H9 (cell line): ENCODE measurements around the gene CD7. TPM values are rescaled to one million over a fixed set of nuclear protein-coding genes. Genes with fewer than 3 reads are reported as not detected.

ENCODE experiments used
- DNase-seq: peaks from one replicate; pipeline ENCODE4 v3.0.0-alpha.2; 2017
- H2AFZ ChIP-seq: one replicate; pipeline ENCODE4 v1.6.1; 2013; ENCODE audit warnings: mild to moderate bottlenecking, low read length, control low read depth, moderate library complexity
- H2AK5ac ChIP-seq: 2 replicates; pipeline ENCODE4 v1.6.1; 2013; ENCODE audit warnings: low read length, control low read depth, mixed read lengths; ENCODE audit not compliant: insufficient read length
- H2BK120ac ChIP-seq: one replicate; pipeline ENCODE4 v1.6.1; 2013; ENCODE audit warnings: low read depth, mild to moderate bottlenecking, low read length, control low read depth, inconsistent platforms; ENCODE audit not compliant: poor library complexity, severe bottlenecking
- H2BK12ac ChIP-seq: 2 replicates; pipeline ENCODE4 v1.6.1; 2013; ENCODE audit warnings: low read length, control low read depth, mixed read lengths, low read depth; ENCODE audit not compliant: insufficient read length
- H2BK15ac ChIP-seq: 2 replicates; pipeline ENCODE4 v1.6.1; 2013; ENCODE audit warnings: low read depth, low read length, control low read depth
- H2BK20ac ChIP-seq: one replicate; pipeline ENCODE4 v1.6.1; 2013; ENCODE audit warnings: low read depth, mild to moderate bottlenecking, low read length, control low read depth, inconsistent platforms; ENCODE audit not compliant: poor library complexity, severe bottlenecking
- H2BK5ac ChIP-seq: 2 replicates; pipeline ENCODE4 v1.6.1; 2013; ENCODE audit warnings: low read length, control low read depth, mixed read lengths; ENCODE audit not compliant: insufficient read length
- H3K14ac ChIP-seq: 2 replicates; pipeline ENCODE4 v1.6.1; 2013; ENCODE audit warnings: low read length, control low read depth; ENCODE audit not compliant: insufficient read depth
- H3K18ac ChIP-seq: 2 replicates; pipeline ENCODE4 v1.6.1; 2013; ENCODE audit warnings: low read depth, mild to moderate bottlenecking, mixed read lengths, low read length, control low read depth; ENCODE audit not compliant: insufficient read length
- H3K23ac ChIP-seq: 2 replicates; pipeline ENCODE4 v1.6.1; 2013; ENCODE audit warnings: low read length, control low read depth, mixed read lengths, low read depth; ENCODE audit not compliant: insufficient read length
- H3K23me2 ChIP-seq: 2 replicates; pipeline ENCODE4 v1.6.1; 2013; ENCODE audit warnings: low read depth, mild to moderate bottlenecking, mixed read lengths, low read length, control low read depth; ENCODE audit not compliant: insufficient read length, poor library complexity, severe bottlenecking
- H3K27ac ChIP-seq: 2 replicates; pipeline ENCODE4 v1.5.1; 2013; ENCODE audit warnings: low read length, control low read depth, mixed read lengths, low read depth; ENCODE audit not compliant: insufficient read length
- H3K27me3 ChIP-seq: 2 replicates; pipeline ENCODE4 v1.6.1; 2013; ENCODE audit warnings: low read length, control low read depth, inconsistent platforms; ENCODE audit not compliant: insufficient read depth
- H3K4ac ChIP-seq: 2 replicates; pipeline ENCODE4 v1.6.1; 2013; ENCODE audit warnings: low read depth, mild to moderate bottlenecking, control low read depth, inconsistent platforms, low read length, moderate library complexity
- H3K4me1 ChIP-seq: 2 replicates; pipeline ENCODE4 v1.6.1; 2013; ENCODE audit warnings: low read length, control low read depth, inconsistent platforms; ENCODE audit not compliant: insufficient read depth
- H3K4me2 ChIP-seq: 2 replicates; pipeline ENCODE4 v1.6.1; 2013; ENCODE audit warnings: low read length, control low read depth, mixed read lengths; ENCODE audit not compliant: insufficient read length, insufficient read depth
- H3K56ac ChIP-seq: 2 replicates; pipeline ENCODE4 v1.6.1; 2013; ENCODE audit warnings: low read depth, mild to moderate bottlenecking, mixed read lengths, low read length, control low read depth; ENCODE audit not compliant: insufficient read length
- H3K79me1 ChIP-seq: 2 replicates; pipeline ENCODE4 v1.6.1; 2013; ENCODE audit warnings: low read depth, mild to moderate bottlenecking, moderate library complexity, low read length, control low read depth, inconsistent platforms; ENCODE audit not compliant: insufficient read depth, poor library complexity, severe bottlenecking
- H3K79me2 ChIP-seq: 2 replicates; pipeline ENCODE4 v1.6.1; 2013; ENCODE audit warnings: low read length, control low read depth, inconsistent platforms; ENCODE audit not compliant: insufficient read depth
- H3K9ac ChIP-seq: 2 replicates; pipeline ENCODE4 v1.6.1; 2013; ENCODE audit warnings: low read length, control low read depth, mixed read lengths; ENCODE audit not compliant: insufficient read length; ENCODE audit errors: extremely low read depth
- H3K9me3 ChIP-seq: one replicate; pipeline ENCODE4 v1.6.1; 2013; ENCODE audit warnings: low read depth, low read length, inconsistent platforms; ENCODE audit not compliant: control insufficient read depth
- H3T11ph ChIP-seq: one replicate; pipeline ENCODE4 v1.6.1; 2013; ENCODE audit warnings: mild to moderate bottlenecking, low read length, control low read depth, inconsistent platforms
- H4K20me1 ChIP-seq: one replicate; pipeline ENCODE4 v1.6.1; 2013; ENCODE audit not compliant: control insufficient read depth, insufficient read length, insufficient read depth
- H4K5ac ChIP-seq: 2 replicates; pipeline ENCODE4 v1.6.1; 2013; ENCODE audit warnings: low read depth, mild to moderate bottlenecking, mixed read lengths, low read length, control low read depth; ENCODE audit not compliant: insufficient read length
- H4K8ac ChIP-seq: replicated peaks from 2 replicates; pipeline ENCODE4 v1.6.1; 2013; ENCODE audit warnings: low read length, control low read depth, mixed read lengths, low read depth; ENCODE audit not compliant: insufficient read length
- H4K91ac ChIP-seq: 2 replicates; pipeline ENCODE4 v1.6.1; 2013; ENCODE audit warnings: low read depth, mild to moderate bottlenecking, moderate library complexity, mixed read lengths, low read length, control low read depth; ENCODE audit not compliant: insufficient read length
- H3K27ac Mint-ChIP-seq, 3 experiments: 2 replicates in 2 of 3; 3 replicates in 1 of 3; pipeline ENCODE4 v1.8.0; 2020 to 2021; ENCODE audit warnings: mixed read lengths in 3 of 3, mild to moderate bottlenecking in 1 of 3, moderate library complexity in 1 of 3
- H3K27me3 Mint-ChIP-seq: 2 replicates; pipeline ENCODE4 v1.8.0; 2021; ENCODE audit warnings: low read depth, mild to moderate bottlenecking, moderate library complexity, mixed read lengths
- H3K36me3 Mint-ChIP-seq, 3 experiments: 2 replicates in 2 of 3; 3 replicates in 1 of 3; pipeline ENCODE4 v1.8.0; 2020 to 2021; ENCODE audit warnings: low read depth in 3 of 3, mixed read lengths in 3 of 3; ENCODE audit not compliant: insufficient read depth in 1 of 3
- H3K4me1 Mint-ChIP-seq, 2 experiments: 2 replicates each; pipeline ENCODE4 v1.8.0; 2020; ENCODE audit warnings: mixed read lengths in 2 of 2
- H3K4me3 Mint-ChIP-seq, 2 experiments: 2 replicates in 1 of 2; 3 replicates in 1 of 2; pipeline ENCODE4 v1.8.0; 2020 to 2021; ENCODE audit warnings: mild to moderate bottlenecking in 2 of 2, mixed read lengths in 2 of 2, moderate library complexity in 1 of 2
- H3K9me3 Mint-ChIP-seq, 2 experiments: 2 replicates in 1 of 2; 3 replicates in 1 of 2; pipeline ENCODE4 v1.8.0; 2020; ENCODE audit warnings: mild to moderate bottlenecking in 2 of 2, mixed read lengths in 2 of 2, moderate library complexity in 1 of 2
- CTCF ChIP-seq: fragments of 200-600 bp; sonication (generic); conservative IDR thresholded peaks from 3 replicates; pipeline ENCODE4 v1.8.0; 2021; ENCODE audit warnings: antibody characterized with exemption, mild to moderate bottlenecking
- WGBS: extraction: QIAGEN DNeasy Blood & Tissue Kit; methylation state at CpG from one replicate; pipeline ENCODE4 v1.1.7; 2013; ENCODE audit warnings: missing lambda C conversion rate, low lambda C conversion rate, mixed read lengths; ENCODE audit not compliant: insufficient read length; ENCODE audit errors: extremely low coverage; 5-methylcytosine and 5-hydroxymethylcytosine counted together
- total RNA-seq: library from RNA; stranded (reverse); gene quantifications from 2 replicates; pipeline ENCODE4 v1.2.1, GENCODE V29; 2021

The CD7 gene
- total RNA-seq, 1 experiment from 2014 or later = 0.35 TPM

DNA sequence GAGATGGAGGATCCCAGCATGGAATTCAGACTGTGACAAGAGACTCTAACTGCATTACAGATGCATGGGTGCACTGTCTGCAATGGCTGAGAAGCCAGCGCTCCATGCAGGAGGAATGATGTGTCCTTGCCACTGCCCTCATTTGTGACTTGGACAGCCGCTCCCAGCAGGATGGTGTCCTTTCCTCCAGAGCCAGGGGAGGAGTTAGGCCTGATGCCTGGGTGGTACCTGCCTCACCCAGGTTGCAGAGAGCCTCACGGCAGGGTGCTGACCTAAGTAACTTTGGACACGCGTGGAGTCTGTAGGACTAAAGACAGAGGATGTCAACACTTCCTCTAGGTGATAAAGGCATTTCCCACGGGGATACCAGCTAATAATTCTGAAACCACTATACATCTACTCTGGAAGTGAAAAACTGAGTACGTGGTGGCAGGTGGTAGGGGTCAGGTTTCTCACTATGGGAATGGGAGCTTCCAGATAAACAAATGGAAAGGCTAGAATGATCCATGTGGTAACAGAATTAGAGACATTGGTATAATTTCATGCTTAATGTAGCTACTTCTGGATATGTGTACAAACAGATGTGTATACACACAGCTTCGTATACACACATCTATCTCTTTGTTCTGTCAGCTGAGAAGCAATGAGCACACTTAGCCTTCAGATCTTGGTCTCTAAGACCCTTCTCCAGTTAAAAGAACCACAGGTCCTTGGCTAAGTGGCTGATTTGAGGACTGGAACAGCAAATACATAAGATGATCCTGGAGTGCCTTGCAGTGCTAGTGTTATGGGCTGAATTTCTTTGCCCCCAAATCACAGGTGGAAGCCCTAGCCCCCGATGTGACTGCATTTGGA lies 30.2 kb downstream of the CD7 start:
- Histone ChIP-seq H3K23me2 (peaks cover 3% of the 10 kb centered on the region), H2BK20ac (no peak overlapping the region), H3K27ac (no peak overlapping the region), H3K9me3 (no peaks in the 10 kb centered on the region), H3K4me2 (no peak overlapping the region), H4K5ac (no peak overlapping the region), H2BK12ac (no peak overlapping the region), H3K4me1 (no peaks in the 10 kb centered on the region), H3K79me2 (no peaks in the 10 kb centered on the region), H3K79me1 (no peaks in the 10 kb centered on the region), H2BK15ac (no peak overlapping the region), H3K56ac (no peak overlapping the region), H2AK5ac (no peak overlapping the region), H3K23ac (no peak overlapping the region), H3K9ac (no peak overlapping the region), H4K20me1 (no peaks in the 10 kb centered on the region), H2BK5ac (no peak overlapping the region), H3K14ac (no peak overlapping the region), H3K27me3 (no peaks in the 10 kb centered on the region), H2AFZ (no peak overlapping the region), H3K18ac (no peak overlapping the region), H2BK120ac (no peak overlapping the region), H4K8ac (no peak overlapping the region), H3K4ac (no peak overlapping the region), H4K91ac (no peak overlapping the region), H3T11ph (no peak overlapping the region)
- H3K27me3 Mint-ChIP-seq = peaks cover 13% of the 10 kb centered on the region
- H3K36me3 Mint-ChIP-seq = no peaks in the 10 kb centered on the region
- TF ChIP-seq CTCF = no peak
- DNase-seq = no peak
- no peak overlapping the region for H3K27ac Mint-ChIP-seq
- peaks cover 0 to 5% of the 10 kb centered on the region in 2 experiments; a peak in 1 of 5 replicates for H3K9me3 Mint-ChIP-seq
- WGBS = no CpG with 5 or more reads among the region's 9 CpGs
- no peak overlapping the region for H3K4me3 Mint-ChIP-seq
- peaks cover 8 to 18% of the 10 kb centered on the region in 2 experiments for H3K4me1 Mint-ChIP-seq
